ENCODE measurements around the gene GTPBP3. TPM values are rescaled to one million over a fixed set of nuclear protein-coding genes. Genes with fewer than 3 reads are reported as not detected.

GTPBP3 gene
- total and polyA plus RNA-seq, 2 of the 13 experiments (the other 11 are each of a cell fraction or from before 2014, with no cell fraction given), result 17.5 to 30.0 TPM

DNA sequence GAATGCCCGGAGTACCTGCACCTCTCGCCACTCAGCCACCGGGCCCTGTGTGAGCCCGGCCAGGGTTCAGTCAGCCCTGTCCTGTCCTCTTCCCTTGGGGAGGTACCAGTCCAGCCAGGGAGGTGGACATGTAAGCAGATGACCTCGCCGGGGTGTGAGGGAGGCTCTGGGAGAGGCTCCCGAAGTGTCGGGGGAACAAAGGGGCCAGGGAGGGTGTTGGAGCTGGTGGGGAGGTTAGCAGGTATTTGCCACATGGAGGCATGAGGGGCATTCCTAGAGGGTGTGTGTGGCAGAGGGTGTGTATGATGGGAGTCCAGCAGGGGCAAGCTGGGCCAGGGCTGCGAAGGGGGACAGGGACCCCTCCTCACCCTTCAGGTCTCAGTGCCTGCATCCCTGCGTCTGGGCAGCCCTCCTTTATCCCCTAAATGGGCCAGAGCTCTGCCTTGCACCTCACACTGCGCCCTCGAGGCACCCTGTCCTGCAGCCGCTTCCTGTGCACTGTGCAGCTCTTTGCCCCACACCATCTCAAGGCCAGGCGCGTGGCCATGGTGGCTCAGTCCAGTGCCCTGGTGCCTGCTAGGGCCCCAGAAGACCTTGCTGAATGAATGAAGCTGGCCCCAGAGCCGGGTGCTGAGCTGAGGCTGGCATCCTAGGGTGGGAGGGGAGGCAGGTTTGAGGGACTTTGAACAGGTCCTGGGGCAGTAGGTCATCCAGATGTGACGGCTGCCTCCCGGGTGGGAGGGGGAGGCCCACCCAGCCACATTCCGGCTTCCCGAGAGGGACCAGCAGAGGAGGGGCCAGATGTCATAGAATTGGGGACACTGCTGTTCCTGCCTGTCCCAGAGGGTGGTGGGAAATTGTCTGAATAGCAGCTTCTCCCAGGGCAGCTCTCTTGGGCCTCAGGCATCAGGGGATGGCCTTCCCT, 24.9 kb upstream of the GTPBP3 start (continued):
- no peak for TF ChIP-seq STAT5B (CRISPR knock-in tag; IDR thresholded peaks at IDR 0.05)
- no peak for TF ChIP-seq NFIB (CRISPR knock-in tag; IDR thresholded peaks at IDR 0.05; ENCODE audit: borderline replicate concordance)
- TF ChIP-seq, protein P1, sequence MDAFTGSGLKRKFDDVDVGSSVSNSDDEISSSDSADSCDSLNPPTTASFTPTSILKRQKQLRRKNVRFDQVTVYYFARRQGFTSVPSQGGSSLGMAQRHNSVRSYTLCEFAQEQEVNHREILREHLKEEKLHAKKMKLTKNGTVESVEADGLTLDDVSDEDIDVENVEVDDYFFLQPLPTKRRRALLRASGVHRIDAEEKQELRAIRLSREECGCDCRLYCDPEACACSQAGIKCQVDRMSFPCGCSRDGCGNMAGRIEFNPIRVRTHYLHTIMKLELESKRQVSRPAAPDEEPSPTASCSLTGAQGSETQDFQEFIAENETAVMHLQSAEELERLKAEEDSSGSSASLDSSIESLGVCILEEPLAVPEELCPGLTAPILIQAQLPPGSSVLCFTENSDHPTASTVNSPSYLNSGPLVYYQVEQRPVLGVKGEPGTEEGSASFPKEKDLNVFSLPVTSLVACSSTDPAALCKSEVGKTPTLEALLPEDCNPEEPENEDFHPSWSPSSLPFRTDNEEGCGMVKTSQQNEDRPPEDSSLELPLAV (CRISPR knock-in tag; conservative IDR thresholded peaks at IDR 0.05; ENCODE audit: low read depth), result no peak
- TF ChIP-seq ZNF501 (CRISPR knock-in tag; IDR thresholded peaks at IDR 0.05), result 0 out of 2 replicates have a peak, but pooled peaks have one; percentile 6
- TF ChIP-seq ATM (IDR thresholded peaks at IDR 0.05; ENCODE audit: borderline replicate concordance), result no peak
- TF ChIP-seq, protein P2, sequence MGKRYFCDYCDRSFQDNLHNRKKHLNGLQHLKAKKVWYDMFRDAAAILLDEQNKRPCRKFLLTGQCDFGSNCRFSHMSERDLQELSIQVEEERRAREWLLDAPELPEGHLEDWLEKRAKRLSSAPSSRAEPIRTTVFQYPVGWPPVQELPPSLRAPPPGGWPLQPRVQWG (CRISPR knock-in tag; IDR thresholded peaks at IDR 0.05; ENCODE audit: borderline replicate concordance, low read depth), result no peak
- TF ChIP-seq TP53 (CRISPR knock-in tag; conservative IDR thresholded peaks at IDR 0.05), result no peak
- TF ChIP-seq CBX2 (IDR thresholded peaks at IDR 0.05; ENCODE audit: low read depth, low read length), result no peak
- no peak for TF ChIP-seq CBX2 (CRISPR knock-in tag; IDR thresholded peaks at IDR 0.05; ENCODE audit: low read depth)
- TF ChIP-seq TEAD2 (CRISPR knock-in tag; IDR thresholded peaks at IDR 0.05), result no peak
- no peak for TF ChIP-seq AKAP8 (CRISPR knock-in tag; IDR thresholded peaks at IDR 0.05)
- TF ChIP-seq ZKSCAN1 (IDR thresholded peaks at IDR 0.05; ENCODE audit: low read length), result no peak
- TF ChIP-seq, protein P3, sequence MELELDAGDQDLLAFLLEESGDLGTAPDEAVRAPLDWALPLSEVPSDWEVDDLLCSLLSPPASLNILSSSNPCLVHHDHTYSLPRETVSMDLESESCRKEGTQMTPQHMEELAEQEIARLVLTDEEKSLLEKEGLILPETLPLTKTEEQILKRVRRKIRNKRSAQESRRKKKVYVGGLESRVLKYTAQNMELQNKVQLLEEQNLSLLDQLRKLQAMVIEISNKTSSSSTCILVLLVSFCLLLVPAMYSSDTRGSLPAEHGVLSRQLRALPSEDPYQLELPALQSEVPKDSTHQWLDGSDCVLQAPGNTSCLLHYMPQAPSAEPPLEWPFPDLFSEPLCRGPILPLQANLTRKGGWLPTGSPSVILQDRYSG (CRISPR knock-in tag; IDR thresholded peaks at IDR 0.05), result no peak
- TF ChIP-seq TARDBP (CRISPR knock-in tag; IDR thresholded peaks at IDR 0.05), result no peak
- TF ChIP-seq ZNF343 (CRISPR knock-in tag; IDR thresholded peaks at IDR 0.05), result no peak
- TF ChIP-seq, protein P4, sequence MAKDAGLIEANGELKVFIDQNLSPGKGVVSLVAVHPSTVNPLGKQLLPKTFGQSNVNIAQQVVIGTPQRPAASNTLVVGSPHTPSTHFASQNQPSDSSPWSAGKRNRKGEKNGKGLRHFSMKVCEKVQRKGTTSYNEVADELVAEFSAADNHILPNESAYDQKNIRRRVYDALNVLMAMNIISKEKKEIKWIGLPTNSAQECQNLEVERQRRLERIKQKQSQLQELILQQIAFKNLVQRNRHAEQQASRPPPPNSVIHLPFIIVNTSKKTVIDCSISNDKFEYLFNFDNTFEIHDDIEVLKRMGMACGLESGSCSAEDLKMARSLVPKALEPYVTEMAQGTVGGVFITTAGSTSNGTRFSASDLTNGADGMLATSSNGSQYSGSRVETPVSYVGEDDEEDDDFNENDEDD (CRISPR knock-in tag; IDR thresholded peaks at IDR 0.05; ENCODE audit: borderline replicate concordance), result no peak
- TF ChIP-seq, protein P5, sequence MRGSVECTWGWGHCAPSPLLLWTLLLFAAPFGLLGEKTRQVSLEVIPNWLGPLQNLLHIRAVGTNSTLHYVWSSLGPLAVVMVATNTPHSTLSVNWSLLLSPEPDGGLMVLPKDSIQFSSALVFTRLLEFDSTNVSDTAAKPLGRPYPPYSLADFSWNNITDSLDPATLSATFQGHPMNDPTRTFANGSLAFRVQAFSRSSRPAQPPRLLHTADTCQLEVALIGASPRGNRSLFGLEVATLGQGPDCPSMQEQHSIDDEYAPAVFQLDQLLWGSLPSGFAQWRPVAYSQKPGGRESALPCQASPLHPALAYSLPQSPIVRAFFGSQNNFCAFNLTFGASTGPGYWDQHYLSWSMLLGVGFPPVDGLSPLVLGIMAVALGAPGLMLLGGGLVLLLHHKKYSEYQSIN (CRISPR knock-in tag; IDR thresholded peaks at IDR 0.05; ENCODE audit: borderline replicate concordance), result no peak
- TF ChIP-seq HNRNPLL (IDR thresholded peaks at IDR 0.05; ENCODE audit: low read depth, low read length, poor library complexity, severe bottlenecking), result no peak
- TF ChIP-seq, protein P6, sequence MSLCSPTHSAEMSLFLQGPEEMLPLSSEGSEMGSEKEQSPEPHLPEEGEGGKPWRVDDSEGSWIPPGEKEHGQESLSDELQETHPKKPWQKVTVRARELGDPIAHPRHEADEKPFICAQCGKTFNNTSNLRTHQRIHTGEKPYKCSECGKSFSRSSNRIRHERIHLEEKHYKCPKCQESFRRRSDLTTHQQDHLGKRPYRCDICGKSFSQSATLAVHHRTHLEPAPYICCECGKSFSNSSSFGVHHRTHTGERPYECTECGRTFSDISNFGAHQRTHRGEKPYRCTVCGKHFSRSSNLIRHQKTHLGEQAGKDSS (CRISPR knock-in tag; IDR thresholded peaks at IDR 0.05; ENCODE audit: borderline replicate concordance, low read depth), result no peak
- no peak for TF ChIP-seq ZFYVE20 (CRISPR knock-in tag; IDR thresholded peaks at IDR 0.05; ENCODE audit: borderline replicate concordance, low read depth)
- TF ChIP-seq ZNF7 (CRISPR knock-in tag; IDR thresholded peaks at IDR 0.05), result no peak
- TF ChIP-seq HOXA5 (CRISPR knock-in tag; IDR thresholded peaks at IDR 0.05), result no peak
- TF ChIP-seq SALL1 (CRISPR knock-in tag; IDR thresholded peaks at IDR 0.05), result no peak
